Muscle of leg (tissue), 16 donors: Measurements from ENCODE around the gene BRAP. TPM values are rescaled to one million over a fixed set of nuclear protein-coding genes. Genes with fewer than 3 reads are reported as not detected.
"Not testable (repeated sequence)": the region's sequence is repeated elsewhere in the genome, so short reads cannot be mapped to it uniquely, and the experiment has no call there.

ENCODE experiments used
- DNase-seq: peaks from one replicate; pipeline ENCODE4 v3.0.0; 2013
- H3K27ac ChIP-seq: one replicate; pipeline ENCODE4 v1.5.1; 2013; ENCODE audit warnings: mild to moderate bottlenecking, low read length, control low read depth
- H3K27me3 ChIP-seq: one replicate; pipeline ENCODE4 v1.6.1; 2013; ENCODE audit warnings: low read length; ENCODE audit not compliant: control insufficient read depth, insufficient read depth
- H3K36me3 ChIP-seq: one replicate; pipeline ENCODE4 v1.6.1; 2013; ENCODE audit warnings: low read length; ENCODE audit not compliant: control insufficient read depth, insufficient read depth
- H3K4me1 ChIP-seq: one replicate; pipeline ENCODE4 v1.6.1; 2013; ENCODE audit warnings: low read length; ENCODE audit not compliant: control insufficient read depth, insufficient read depth
- H3K4me3 ChIP-seq: one replicate; pipeline ENCODE4 v1.5.1; 2013; ENCODE audit warnings: low read length, control low read depth
- H3K9me3 ChIP-seq: replicated peaks from 2 replicates; pipeline ENCODE4 v1.6.1; 2013; ENCODE audit warnings: low read depth, low read length; ENCODE audit not compliant: control insufficient read depth
- WGBS: methylation state at CpG from one replicate; pipeline ENCODE4 v1.1.5; 2013; ENCODE audit warnings: missing lambda C conversion rate; ENCODE audit not compliant: insufficient coverage; 5-methylcytosine and 5-hydroxymethylcytosine counted together
- long read RNA-seq, 11 donors: transcript quantifications; one replicate each; lab custom pipeline, GENCODE V29; 2026
- polyA plus RNA-seq, 8 donors: library from polyadenylated mRNA; unstranded; fragments of 120-200 nt; gene quantifications; one replicate each; pipeline versions ENCODE4 v1.2.1 to v1.2.3, GENCODE V29; 2013; ENCODE audit warnings: inconsistent platforms in 1 of 8, low replicate concordance in 1 of 8; ENCODE audit not compliant: insufficient read length in 8 of 8, insufficient read depth in 1 of 8
- total RNA-seq: library from RNA; stranded (reverse); fragments of 120-200 nt; gene quantifications from one replicate; pipeline ENCODE4 v1.2.4, GENCODE V29; 2013

The BRAP gene
- total RNA-seq (15.4 TPM), polyA plus RNA-seq (10 to 100 TPM in 7 of 8 donors, 1 to 10 TPM in 1; 8.9 to 12.2 (median 11.7) TPM)
- long read RNA-seq, donor 1, full-length matches to known transcripts: 1 of 1 reads
- long read RNA-seq, donor 1, partial matches to known transcripts: 0 of 1 reads
- long read RNA-seq, donor 1, other reads (novel, unspliced or antisense): 0 of 1 reads
- long read RNA-seq, donor 2: 0 reads
- long read RNA-seq, donor 3, full-length matches to known transcripts: 8 of 8 reads
- long read RNA-seq, donor 3, partial matches to known transcripts: 0 of 8 reads
- long read RNA-seq, donor 3, other reads (novel, unspliced or antisense): 0 of 8 reads
- long read RNA-seq, donor 4: 0 reads
- long read RNA-seq, donor 5, full-length matches to known transcripts: 6 of 21 reads
- long read RNA-seq, donor 5, partial matches to known transcripts: 15 of 21 reads
- long read RNA-seq, donor 5, other reads (novel, unspliced or antisense): 0 of 21 reads
- long read RNA-seq, donor 6, full-length matches to known transcripts: 1 of 6 reads
- long read RNA-seq, donor 6, partial matches to known transcripts: 5 of 6 reads
- long read RNA-seq, donor 6, other reads (novel, unspliced or antisense): 0 of 6 reads
- long read RNA-seq, donor 7, full-length matches to known transcripts: 3 of 3 reads
- long read RNA-seq, donor 7, partial matches to known transcripts: 0 of 3 reads
- long read RNA-seq, donor 7, other reads (novel, unspliced or antisense): 0 of 3 reads
- long read RNA-seq, donor 8, full-length matches to known transcripts: 2 of 2 reads
- long read RNA-seq, donor 8, partial matches to known transcripts: 0 of 2 reads
- long read RNA-seq, donor 8, other reads (novel, unspliced or antisense): 0 of 2 reads
- long read RNA-seq, donor 9, full-length matches to known transcripts: 3 of 13 reads
- long read RNA-seq, donor 9, partial matches to known transcripts: 10 of 13 reads
- long read RNA-seq, donor 9, other reads (novel, unspliced or antisense): 0 of 13 reads
- long read RNA-seq, donor 10, full-length matches to known transcripts: 2 of 7 reads
- long read RNA-seq, donor 10, partial matches to known transcripts: 5 of 7 reads
- long read RNA-seq, donor 10, other reads (novel, unspliced or antisense): 0 of 7 reads
- long read RNA-seq, donor 11, full-length matches to known transcripts: 2 of 2 reads
- long read RNA-seq, donor 11, partial matches to known transcripts: 0 of 2 reads
- long read RNA-seq, donor 11, other reads (novel, unspliced or antisense): 0 of 2 reads

DNA sequence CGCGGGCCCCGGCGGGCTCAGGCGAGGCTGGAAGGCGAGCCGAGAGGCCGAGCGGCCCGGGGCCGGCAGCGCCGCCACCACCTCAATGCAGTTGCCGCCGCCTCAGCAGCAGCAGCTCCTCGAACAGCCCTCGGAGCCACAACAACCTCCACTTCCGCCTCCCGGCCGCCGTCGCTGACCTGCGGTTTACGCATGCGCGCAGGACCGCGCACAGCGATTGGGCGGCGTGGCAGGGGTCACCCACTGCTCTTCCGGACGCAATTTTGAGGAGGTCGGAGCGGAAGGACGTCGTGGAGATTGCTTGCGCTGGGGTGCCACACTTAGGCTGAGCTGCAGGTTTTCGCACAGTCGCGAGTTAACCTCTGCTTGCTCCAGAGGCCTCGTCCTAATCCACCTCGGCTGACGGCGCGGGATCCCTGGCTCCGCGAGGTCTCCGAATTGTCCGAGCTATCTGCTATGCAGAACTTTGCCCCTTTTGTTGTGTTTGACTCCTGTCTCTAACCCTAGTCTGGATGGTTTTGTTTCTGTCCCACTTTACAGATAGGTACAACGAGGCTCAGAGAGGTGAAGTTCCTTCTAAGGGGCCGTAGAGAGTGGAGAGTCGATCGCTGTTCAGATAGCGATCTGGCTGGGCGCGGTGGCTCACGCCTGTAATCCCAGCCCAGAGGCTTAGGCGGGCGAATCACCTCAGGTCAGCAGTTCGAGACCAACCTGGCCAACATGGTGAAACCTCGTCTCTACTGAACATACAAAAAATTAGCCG lies at the start of gene BRAP, which contains the start of gene ACAD10:
Gene BRAP (minus strand): TSS at position 146 of the 763 bp plus-strand sequence. CDS start 164 bp downstream, outside the sequence.
Gene ACAD10 (plus strand): TSS at position 243 of the 763 bp plus-strand sequence. CDS start 6,657 bp downstream, outside the sequence.
- peaks cover 7% of the 10 kb centered on the region for H3K4me1 ChIP-seq
- WGBS: under 1% methylated on average over 55 of the region's 63 CpGs

GRCh38 chr12:111733340-111733915 lies 47.7 kb upstream of the BRAP start:
- Histone ChIP-seq H3K9me3 (no peaks in the 10 kb centered on the region), H3K4me3 (no peak overlapping the region), H3K27ac (no peak overlapping the region), H3K27me3 (no peaks in the 10 kb centered on the region), H3K4me1 (no peaks in the 10 kb centered on the region), H3K36me3 (peaks cover 61% of the 10 kb centered on the region)
- 97% methylated on average over 5 of the region's 8 CpGs for WGBS
- DNase-seq: no peak

More for the DNA sequence above, at the start of gene BRAP, which contains the start of gene ACAD10:
- H3K9me3 ChIP-seq: no peaks in the 10 kb centered on the region
- peak; percentile 98 for DNase-seq
- H3K36me3 ChIP-seq: peaks cover 14% of the 10 kb centered on the region
- H3K4me3 ChIP-seq: peak within 1 kb of the TSS; percentile 85
- H3K27me3 ChIP-seq: no peaks in the 10 kb centered on the region
- peak within 1 kb of the TSS; percentile 70 for H3K27ac ChIP-seq

- H3K4me1 ChIP-seq: no peaks in the 10 kb centered on the region
- no peak overlapping the region for H3K27ac ChIP-seq
- no peaks in the 10 kb centered on the region for H3K27me3 ChIP-seq
- no peaks in the 10 kb centered on the region for H3K9me3 ChIP-seq
- H3K4me3 ChIP-seq: no peak overlapping the region
- DNase-seq: no peak
- peaks cover 60% of the 10 kb centered on the region for H3K36me3 ChIP-seq
- 87% methylated on average over 4 of the region's 4 CpGs for WGBS
Observed at GRCh38 chr12:111732786-111733185, 47.0 kb upstream of the BRAP start.

GRCh38 chr12:111730420-111730819 lies 44.7 kb upstream of the BRAP start:
- H3K4me3 ChIP-seq: no peak overlapping the region
- H3K27ac ChIP-seq: no peak overlapping the region
- H3K4me1 ChIP-seq: no peaks in the 10 kb centered on the region
- DNase-seq: no peak
- 83% methylated on average over 1 of the region's 9 CpGs for WGBS
- H3K27me3 ChIP-seq: no peaks in the 10 kb centered on the region
- H3K9me3 ChIP-seq: no peaks in the 10 kb centered on the region
- H3K36me3 ChIP-seq: peaks cover 53% of the 10 kb centered on the region

- H3K36me3 ChIP-seq: peaks cover 54% of the 10 kb centered on the region
- no peaks in the 10 kb centered on the region for H3K9me3 ChIP-seq
- H3K4me3 ChIP-seq: no peak overlapping the region
- DNase-seq: no peak
- no peaks in the 10 kb centered on the region for H3K4me1 ChIP-seq
- no peaks in the 10 kb centered on the region for H3K27me3 ChIP-seq
- WGBS: 100% methylated on average over 2 of the region's 2 CpGs
- no peak overlapping the region for H3K27ac ChIP-seq
Observed at GRCh38 chr12:111728795-111729194, 43.0 kb upstream of the BRAP start.

DNA sequence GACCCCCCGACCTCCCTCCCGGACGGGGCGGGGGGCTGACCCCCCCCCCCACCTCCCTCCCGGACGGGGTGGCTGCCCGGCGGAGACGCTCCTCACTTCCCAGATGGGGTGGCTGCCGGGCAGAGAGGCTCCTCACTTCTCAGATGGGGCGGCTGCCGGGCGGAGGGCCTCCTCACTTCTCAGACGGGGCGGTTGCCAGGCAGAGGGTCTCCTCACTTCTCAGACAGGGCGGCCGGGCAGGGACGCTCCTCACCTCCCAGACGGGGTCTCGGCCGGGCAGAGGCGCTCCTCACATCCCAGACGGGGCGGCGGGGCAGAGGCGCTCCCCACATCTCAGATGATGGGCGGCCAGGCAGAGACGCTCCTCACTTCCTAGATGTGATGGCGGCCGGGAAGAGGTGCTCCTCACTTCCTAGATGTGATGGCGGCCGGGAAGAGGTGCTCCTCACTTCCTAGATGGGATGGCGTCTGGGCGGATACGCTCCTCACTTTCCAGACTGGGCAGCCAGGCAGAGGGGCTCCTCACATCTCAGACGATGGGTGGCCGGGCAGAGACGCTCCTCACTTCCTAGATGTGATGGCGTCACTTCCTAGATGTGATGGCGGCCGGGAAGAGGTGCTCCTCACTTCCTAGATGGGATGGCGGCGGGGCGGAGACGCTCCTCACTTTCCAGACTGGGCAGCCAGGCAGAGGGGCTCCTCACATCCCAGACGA lies 38.0 kb upstream of the BRAP start:
- H3K4me1 ChIP-seq, H3K9me3 ChIP-seq, DNase-seq, H3K4me3 ChIP-seq, H3K27me3 ChIP-seq, H3K27ac ChIP-seq: not testable (repeated sequence)
- peaks cover 31% of the 10 kb centered on the region for H3K36me3 ChIP-seq
- 97% methylated on average over 20 of the region's 46 CpGs for WGBS

DNA sequence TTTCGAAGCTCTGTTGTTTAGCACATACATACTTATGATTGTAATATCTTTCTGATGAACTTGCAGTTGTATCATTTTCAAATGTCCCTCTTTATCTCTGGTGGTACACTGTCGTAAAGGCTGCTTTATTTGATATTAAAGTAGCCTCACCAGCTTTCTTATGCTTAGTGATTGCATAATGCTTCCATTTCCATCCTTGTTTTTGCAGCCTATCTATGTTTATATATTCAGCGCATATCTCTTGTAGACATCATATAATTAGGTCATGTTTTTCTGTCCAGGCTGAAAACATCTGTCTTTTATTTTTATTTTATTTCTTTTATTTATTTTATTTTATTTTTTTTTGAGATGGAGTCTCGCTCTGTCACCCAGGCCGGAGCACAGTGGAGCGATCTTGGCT lies 34.7 kb upstream of the BRAP start:
- WGBS: no CpG with 5 or more reads among the region's 6 CpGs
- no peaks in the 10 kb centered on the region for H3K27me3 ChIP-seq
- H3K9me3 ChIP-seq: no peaks in the 10 kb centered on the region
- DNase-seq: no peak
- H3K4me1 ChIP-seq: peaks cover 4% of the 10 kb centered on the region
- no peak overlapping the region for H3K27ac ChIP-seq
- H3K4me3 ChIP-seq: no peak overlapping the region
- H3K36me3 ChIP-seq: peaks cover 37% of the 10 kb centered on the region

GRCh38 chr12:111719316-111719715 lies 33.6 kb upstream of the BRAP start:
- H3K27ac ChIP-seq, H3K4me1 ChIP-seq, DNase-seq, H3K27me3 ChIP-seq, H3K9me3 ChIP-seq, H3K4me3 ChIP-seq: not testable (repeated sequence)
- peaks cover 37% of the 10 kb centered on the region for H3K36me3 ChIP-seq
- 100% methylated on average over 6 of the region's 10 CpGs for WGBS
